ENCODE data around the gene DMAC1. TPM values are rescaled to one million over a fixed set of nuclear protein-coding genes. Genes with fewer than 3 reads are reported as not detected.

The DMAC1 gene
- polyA plus RNA-seq, 3 donors = 71.5 to 86.8 (median 81.3) TPM

DNA sequence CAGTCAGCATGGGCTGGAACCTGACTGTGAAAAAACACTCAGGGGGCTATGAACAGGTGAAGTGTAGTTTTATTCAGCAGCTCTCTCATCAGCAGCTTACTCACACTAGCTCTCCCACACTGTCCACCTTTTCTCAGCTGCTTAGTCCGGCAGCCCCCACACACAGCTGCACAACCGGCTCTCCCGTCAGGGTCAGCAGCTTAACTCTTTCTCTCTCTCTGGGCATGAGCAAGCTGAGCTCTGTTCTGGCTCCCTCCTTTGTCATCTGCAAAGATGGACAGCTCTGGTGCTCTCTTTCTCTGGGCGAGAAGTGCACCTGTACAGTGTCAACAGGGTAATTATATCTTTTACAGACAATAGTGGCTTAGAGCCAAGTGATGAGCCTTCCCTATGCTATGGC, 8.2 kb downstream of the DMAC1 start:
- no peak for DNase-seq (ENCODE audit: extremely low read depth in 1 of 11, low read depth in 9 of 11, low spot score in 4 of 11)

- DNase-seq (ENCODE audit: extremely low read depth in 1 of 11, low read depth in 9 of 11, low spot score in 4 of 11) = no peak
Measured at GRCh38 chr9:7790819-7791182, 8.8 kb downstream of the DMAC1 start.

- no peak for DNase-seq (ENCODE audit: extremely low read depth in 1 of 11, low read depth in 9 of 11, low spot score in 4 of 11)
Measured at GRCh38 chr9:7790022-7790818, 9.4 kb downstream of the DMAC1 start.

GRCh38 chr9:7788772-7789171, 10.8 kb downstream of the DMAC1 start:
- DNase-seq (ENCODE audit: extremely low read depth in 1 of 11, low read depth in 9 of 11, low spot score in 4 of 11) = no peak

DNA sequence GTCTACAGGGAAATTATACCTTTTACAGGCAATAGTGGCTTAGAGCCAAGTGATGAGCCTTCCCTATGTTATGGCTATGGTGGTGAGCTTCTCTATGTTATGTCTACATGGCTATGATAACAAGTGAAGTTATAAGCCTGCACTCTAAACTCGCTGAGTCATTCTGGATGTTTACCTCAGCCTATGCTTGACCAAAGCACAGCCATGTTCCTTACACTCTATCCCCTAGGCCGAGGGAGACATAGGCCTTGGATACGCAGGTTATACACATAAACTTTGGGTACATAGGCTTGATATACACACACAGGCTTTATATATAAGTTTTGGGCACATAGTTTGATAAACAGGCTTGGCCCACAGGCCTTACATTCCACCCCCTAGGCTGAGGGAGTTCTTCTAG, 13.8 kb downstream of the DMAC1 start:
- DNase-seq (ENCODE audit: extremely low read depth in 1 of 11, low read depth in 9 of 11, low spot score in 4 of 11) = no peak

GRCh38 chr9:7784472-7784871, 15.1 kb downstream of the DMAC1 start:
- DNase-seq (ENCODE audit: extremely low read depth in 1 of 11, low read depth in 9 of 11, low spot score in 4 of 11) = no peak

DNA sequence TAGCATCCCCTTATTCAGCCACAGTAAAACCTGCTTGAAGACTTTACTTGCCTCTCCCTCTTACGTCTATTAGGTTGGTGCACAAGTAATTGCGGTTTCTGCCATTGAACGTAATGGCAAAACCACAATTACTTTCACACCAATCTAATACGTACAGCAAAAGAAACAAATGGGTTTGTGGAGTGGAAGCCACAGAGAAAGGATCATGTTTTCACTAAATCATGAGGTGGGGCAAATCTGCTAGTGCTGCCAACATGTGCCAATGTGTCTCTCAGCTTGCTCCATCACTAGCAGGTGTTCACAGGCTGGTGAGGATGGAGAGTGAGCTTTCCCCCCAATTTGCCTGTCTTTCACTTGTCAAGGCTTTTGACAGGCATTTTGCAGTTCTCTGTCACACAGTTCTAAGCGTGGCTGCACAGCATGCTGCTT, 15.9 kb downstream of the DMAC1 start:
- no peak for DNase-seq (ENCODE audit: extremely low read depth in 1 of 11, low read depth in 9 of 11, low spot score in 4 of 11)

GRCh38 chr9:7782400-7783120, 17.0 kb downstream of the DMAC1 start:
- no peak for DNase-seq (ENCODE audit: extremely low read depth in 1 of 11, low read depth in 9 of 11, low spot score in 4 of 11)

DNA sequence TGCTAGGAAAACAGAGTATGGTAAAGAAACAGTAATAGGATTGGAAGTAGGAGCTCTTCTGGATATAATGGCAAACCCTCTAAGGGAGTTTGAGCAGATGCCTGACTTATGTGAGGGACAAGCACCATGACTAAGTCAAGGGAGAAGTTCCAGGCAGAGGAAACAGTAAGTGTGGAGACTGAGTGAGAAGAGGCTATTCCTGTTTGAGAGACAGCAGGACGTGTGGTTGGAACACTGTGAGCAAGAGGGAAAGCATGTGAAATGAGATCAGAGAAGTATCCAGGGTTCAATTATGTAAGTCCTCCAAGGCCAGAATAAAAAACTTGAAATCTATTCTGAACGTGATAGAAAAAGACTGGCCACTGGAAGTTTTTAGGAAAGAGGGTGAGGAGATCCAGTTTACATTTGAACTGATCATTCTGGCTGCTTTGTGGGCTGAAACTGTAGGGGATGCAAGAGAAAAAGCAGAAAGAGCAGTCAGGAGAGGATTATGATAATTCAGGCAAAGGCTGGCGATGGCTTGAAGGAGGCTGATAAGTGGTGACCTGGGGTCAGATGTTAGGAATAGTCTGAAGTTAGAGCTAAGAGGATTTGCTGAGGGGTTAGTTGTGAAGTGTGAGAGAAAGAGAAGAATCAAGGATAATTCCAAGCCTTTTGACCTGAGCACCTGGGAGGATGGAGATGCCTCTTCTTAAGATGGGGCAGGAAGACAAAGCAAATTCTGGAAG, 19.2 kb downstream of the DMAC1 start:
- no peak for DNase-seq (ENCODE audit: extremely low read depth in 1 of 11, low read depth in 9 of 11, low spot score in 4 of 11)

- DNase-seq (ENCODE audit: extremely low read depth in 1 of 11, low read depth in 9 of 11, low spot score in 4 of 11) = no peak
Measured at GRCh38 chr9:7778851-7779600, 20.6 kb downstream of the DMAC1 start.

DNA sequence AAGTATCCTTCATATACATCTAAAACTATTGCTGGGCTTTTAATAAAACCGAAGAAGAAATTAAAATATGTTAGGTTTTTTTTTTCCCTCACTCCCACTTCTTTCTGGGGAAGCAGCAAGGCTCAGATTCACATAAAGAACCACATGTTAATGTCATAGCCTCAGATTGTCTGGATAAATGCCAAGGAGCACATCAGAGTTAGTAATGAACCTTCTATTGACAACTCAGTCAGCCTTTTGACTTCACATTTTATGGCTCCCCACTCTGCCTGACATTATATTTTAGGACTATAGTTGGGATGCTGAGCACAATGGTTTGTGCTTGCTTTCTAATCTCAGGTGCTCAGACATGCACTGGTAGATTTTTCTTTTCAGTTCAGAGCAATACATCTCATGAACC, 21.8 kb downstream of the DMAC1 start:
- no peak for DNase-seq (ENCODE audit: extremely low read depth in 1 of 11, low read depth in 9 of 11, low spot score in 4 of 11)

DNA sequence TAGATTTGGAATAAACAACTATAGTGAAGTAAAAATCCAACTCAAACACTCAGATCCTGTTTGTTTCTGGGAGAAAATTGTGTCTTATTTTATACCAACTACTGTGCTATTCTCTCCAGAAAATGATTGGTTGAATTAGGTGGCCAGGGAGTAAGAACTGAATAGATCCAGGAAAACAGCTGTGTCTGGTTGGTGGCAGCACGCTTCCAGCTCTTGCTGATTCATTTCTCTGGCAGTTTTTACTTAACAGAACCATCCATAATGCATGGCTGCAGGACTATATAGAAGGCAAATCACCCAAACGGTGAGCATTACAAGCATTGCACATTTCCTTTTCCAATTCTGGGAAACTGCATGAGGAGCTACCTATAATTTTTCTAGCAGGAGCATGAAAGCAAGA, 29.5 kb downstream of the DMAC1 start:
- DNase-seq (ENCODE audit: extremely low read depth in 1 of 11, low read depth in 9 of 11, low spot score in 4 of 11) = no peak

DNA sequence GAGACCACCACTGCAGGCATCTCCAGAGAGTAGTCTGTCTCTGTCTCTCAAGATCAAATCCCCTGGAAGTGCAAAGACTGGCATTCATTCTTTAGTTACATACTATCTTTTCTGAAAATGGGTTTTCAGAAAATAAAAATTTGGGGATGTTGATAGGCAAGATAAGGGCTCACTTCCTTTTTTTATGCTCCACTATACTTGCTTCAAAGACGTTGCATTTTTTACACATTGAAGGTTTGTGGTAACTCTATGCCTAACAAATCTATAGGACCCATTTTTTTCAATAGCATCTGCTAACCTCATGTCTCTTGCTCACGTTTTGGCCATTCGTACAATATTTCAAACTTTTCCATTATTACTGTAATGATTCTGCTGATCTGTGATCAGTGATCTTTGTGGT, 37.0 kb downstream of the DMAC1 start:
- DNase-seq (ENCODE audit: extremely low read depth in 1 of 11, low read depth in 9 of 11, low spot score in 4 of 11) = no peak

DNA sequence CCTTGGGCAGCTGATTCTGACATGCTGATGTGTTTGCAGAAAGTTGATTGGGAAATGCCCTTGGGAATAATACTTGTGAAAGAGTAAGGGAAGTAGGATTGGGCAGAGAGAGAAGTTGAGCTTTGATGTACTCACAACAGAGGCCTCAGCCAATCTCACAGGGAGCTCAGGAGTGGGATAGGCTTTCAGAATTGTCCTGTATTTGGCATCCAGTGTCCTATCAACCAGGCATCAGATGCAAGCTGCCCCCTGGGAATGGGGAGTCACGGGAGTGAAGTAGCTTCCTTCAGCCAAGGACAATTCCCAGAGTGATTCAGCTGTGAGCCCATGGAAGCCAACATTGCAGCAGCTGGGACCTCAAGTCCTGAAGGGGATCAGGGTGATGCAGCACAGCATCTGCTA, 39.6 kb downstream of the DMAC1 start:
- no peak for DNase-seq (ENCODE audit: extremely low read depth in 1 of 11, low read depth in 9 of 11, low spot score in 4 of 11)

DNA sequence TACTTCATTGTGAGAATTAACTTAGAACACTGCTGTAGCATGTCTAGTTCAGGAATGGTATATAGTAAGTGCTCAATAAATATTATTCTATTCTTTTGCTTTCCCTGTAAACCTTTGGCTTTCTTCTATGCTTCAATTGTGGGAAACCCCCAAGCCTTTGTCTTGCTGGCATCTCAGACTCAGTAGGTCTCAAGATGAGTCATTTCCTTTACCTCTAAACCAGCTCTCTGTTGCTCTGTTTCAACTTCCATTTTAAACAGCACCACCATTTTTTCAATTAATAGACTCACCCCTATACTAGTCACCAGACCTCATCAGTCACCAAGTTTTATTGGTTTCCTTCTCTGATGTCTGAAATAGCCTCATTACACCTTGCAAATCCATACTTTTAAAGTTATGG, 43.5 kb downstream of the DMAC1 start:
- no peak for DNase-seq (ENCODE audit: extremely low read depth in 1 of 11, low read depth in 9 of 11, low spot score in 4 of 11)

GRCh38 chr9:7752481-7752880, 47.1 kb downstream of the DMAC1 start:
- DNase-seq (ENCODE audit: extremely low read depth in 1 of 11, low read depth in 9 of 11, low spot score in 4 of 11) = no peak
